SK-N-SH treated with all-trans-retinoic acid at 6 μM for 48 hours (cell line): ENCODE results near the gene NXF1.

ENCODE experiments used
- BACH2 ChIP-seq: fragments of 250-450 bp; sonication (Bioruptor Pico); IDR thresholded peaks from 2 replicates; pipeline ENCODE4 v1.9.0; 2021; ENCODE audit warnings: mild to moderate bottlenecking, borderline replicate concordance
- ESRRG ChIP-seq: fragments of 250-450 bp; sonication (Bioruptor Pico); IDR thresholded peaks from 2 replicates; pipeline ENCODE4 v1.6.1; 2021; ENCODE audit warnings: mild to moderate bottlenecking
- RARB ChIP-seq: fragments of 250-450 bp; sonication (Bioruptor Pico); IDR thresholded peaks from 2 replicates; pipeline ENCODE4 v1.8.0; 2021; ENCODE audit warnings: mild to moderate bottlenecking, moderate library complexity
- TOX ChIP-seq: fragments of 250-450 bp; sonication (Bioruptor Pico); IDR thresholded peaks from 2 replicates; pipeline ENCODE4 v1.8.0; 2021; ENCODE audit warnings: mild to moderate bottlenecking, moderate library complexity, borderline replicate concordance
- TSHZ2 ChIP-seq: fragments of 250-450 bp; sonication (Bioruptor Pico); IDR thresholded peaks from 2 replicates; pipeline ENCODE4 v1.5.0; 2020; ENCODE audit warnings: mild to moderate bottlenecking, moderate library complexity
- ZC3H10 ChIP-seq: fragments of 250-450 bp; sonication (Bioruptor Pico); IDR thresholded peaks from 2 replicates; pipeline ENCODE4 v1.5.1; 2021; ENCODE audit warnings: mild to moderate bottlenecking, moderate library complexity
- ZFP30 ChIP-seq: fragments of 450-650 bp; formaldehyde crosslinking; IDR thresholded peaks from 2 replicates; pipeline ENCODE4 v1.5.0; 2022; ENCODE audit warnings: mild to moderate bottlenecking, moderate library complexity
- ZNF565 ChIP-seq: fragments of 450-650 bp; formaldehyde crosslinking; conservative IDR thresholded peaks from 2 replicates; pipeline ENCODE4 v1.5.0; 2020; ENCODE audit warnings: low read depth, mild to moderate bottlenecking, moderate library complexity
- ZNF8 ChIP-seq: fragments of 450-650 bp; formaldehyde crosslinking; IDR thresholded peaks from 2 replicates; pipeline ENCODE4 v1.5.0; 2020; ENCODE audit warnings: mild to moderate bottlenecking, moderate library complexity
- TF ChIP-seq, protein P1 (sequence below): fragments of 250-450 bp; sonication (Bioruptor Pico); IDR thresholded peaks from 2 replicates; pipeline ENCODE4 v1.5.1; 2020; ENCODE audit warnings: low read depth, mild to moderate bottlenecking, moderate library complexity

- no peak for TF ChIP-seq ZC3H10 (CRISPR knock-in tag)
- TF ChIP-seq BACH2 (CRISPR knock-in tag), result no peak
- TF ChIP-seq TOX (CRISPR knock-in tag), result no peak
- no peak for TF ChIP-seq ZFP30 (CRISPR knock-in tag)
- TF ChIP-seq ZNF565, result no peak
- no peak for TF ChIP-seq TSHZ2 (CRISPR knock-in tag)
- TF ChIP-seq ZNF8, result no peak
- no peak for TF ChIP-seq ESRRG (CRISPR knock-in tag)
- TF ChIP-seq, protein P1, sequence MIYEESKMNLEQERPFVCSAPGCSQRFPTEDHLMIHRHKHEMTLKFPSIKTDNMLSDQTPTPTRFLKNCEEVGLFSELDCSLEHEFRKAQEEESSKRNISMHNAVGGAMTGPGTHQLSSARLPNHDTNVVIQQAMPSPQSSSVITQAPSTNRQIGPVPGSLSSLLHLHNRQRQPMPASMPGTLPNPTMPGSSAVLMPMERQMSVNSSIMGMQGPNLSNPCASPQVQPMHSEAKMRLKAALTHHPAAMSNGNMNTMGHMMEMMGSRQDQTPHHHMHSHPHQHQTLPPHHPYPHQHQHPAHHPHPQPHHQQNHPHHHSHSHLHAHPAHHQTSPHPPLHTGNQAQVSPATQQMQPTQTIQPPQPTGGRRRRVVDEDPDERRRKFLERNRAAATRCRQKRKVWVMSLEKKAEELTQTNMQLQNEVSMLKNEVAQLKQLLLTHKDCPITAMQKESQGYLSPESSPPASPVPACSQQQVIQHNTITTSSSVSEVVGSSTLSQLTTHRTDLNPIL (CRISPR knock-in tag), result no peak
- TF ChIP-seq RARB (CRISPR knock-in tag), result no peak
These were observed 1.4 kb upstream of the NXF1 start for GRCh38 chr11:62806611-62807121.
